Non-pigmented ciliary epithelial cell (primary cell): Measurements from ENCODE around the gene EVX1.

Experiments used
- DNase-seq: peaks from one replicate; pipeline ENCODE4 v3.0.0-alpha.2; 2010; ENCODE audit warnings: low read depth

The EVX1 gene

GRCh38 chr7:27205325-27206280, 37.0 kb upstream of the EVX1 start:
- no peak for DNase-seq

DNA sequence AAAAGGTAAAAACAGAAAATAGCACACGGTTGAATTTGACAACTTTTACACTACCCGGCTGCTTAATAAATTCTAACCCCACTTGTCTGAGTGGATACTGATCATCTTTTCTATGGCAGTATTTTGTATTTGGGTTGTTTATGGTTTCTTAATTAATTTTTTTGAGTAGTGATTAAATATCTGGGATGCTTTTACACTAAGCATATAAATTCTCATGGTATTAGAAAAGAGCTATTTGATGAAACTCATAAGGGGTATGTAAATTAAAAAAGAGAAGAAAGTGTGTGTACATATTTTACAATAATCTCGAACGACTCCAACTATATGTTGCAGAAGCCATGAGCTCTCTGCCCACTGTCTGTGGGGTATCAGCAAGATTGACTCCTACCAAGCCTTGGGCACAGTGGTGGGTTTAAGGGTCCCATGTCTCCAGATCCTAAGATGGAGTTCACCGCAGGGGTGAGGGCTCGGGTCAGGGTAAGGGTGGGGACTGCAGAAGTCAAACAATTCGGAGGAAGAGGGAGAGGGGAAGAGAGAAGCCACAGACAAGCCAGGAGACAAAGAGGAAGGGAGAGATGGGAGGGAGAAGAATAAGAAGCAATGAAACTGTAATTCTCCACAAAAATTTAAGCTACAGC, 35.1 kb upstream of the EVX1 start:
- no peak for DNase-seq

DNA sequence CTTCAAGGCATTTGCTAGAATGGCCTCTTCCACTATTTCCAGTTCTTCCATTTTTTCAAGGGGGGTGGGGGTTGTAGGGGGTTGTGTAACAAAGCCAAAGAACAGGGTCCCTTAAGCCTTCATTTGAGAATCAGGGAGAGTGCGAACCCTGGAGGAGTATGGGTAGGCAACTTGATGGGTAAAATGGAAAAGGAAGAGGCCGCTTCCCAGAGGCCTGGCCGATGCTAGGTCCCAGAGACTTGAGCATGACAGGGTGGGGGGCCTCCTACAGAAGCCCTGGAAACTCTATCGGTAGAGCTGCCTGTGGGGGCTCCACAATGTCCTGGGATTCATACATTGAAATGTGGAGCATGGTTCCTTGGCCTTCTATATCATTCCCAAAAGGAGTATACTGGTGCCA, 33.6 kb upstream of the EVX1 start:
- DNase-seq, result no peak

GRCh38 chr7:27209933-27210440, 32.6 kb upstream of the EVX1 start:
- DNase-seq, result no peak

GRCh38 chr7:27210441-27211083, 32.0 kb upstream of the EVX1 start:
- DNase-seq, result no peak

- DNase-seq, result no peak
Measured at GRCh38 chr7:27211084-27211446, 31.5 kb upstream of the EVX1 start.

DNA sequence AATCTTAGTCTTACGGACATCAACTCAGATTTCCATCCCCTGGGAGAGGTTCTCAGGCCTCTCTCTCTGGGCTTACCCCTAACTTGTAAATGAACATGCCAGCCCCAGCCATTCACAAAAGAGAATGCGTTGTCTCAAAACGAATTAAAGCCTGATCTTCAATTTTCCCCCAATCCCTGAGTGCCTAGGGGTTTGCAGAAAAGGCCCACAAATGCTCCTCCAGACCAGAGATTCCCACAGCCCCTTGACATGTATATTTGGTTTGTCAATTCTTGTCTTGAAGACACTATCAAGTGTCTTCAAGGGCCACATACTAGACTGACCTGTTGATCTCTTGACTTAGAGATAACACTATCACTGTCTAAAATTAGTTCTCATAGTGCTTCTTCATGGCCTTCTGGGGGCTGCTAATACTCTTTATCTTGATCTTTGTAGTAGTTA, 30.8 kb upstream of the EVX1 start:
- DNase-seq, result no peak

GRCh38 chr7:27212497-27213432, 29.8 kb upstream of the EVX1 start:
- DNase-seq, result no peak

- no peak for DNase-seq
Measured at GRCh38 chr7:27213433-27214238, 29.0 kb upstream of the EVX1 start.

- DNase-seq, result no peak
Measured at GRCh38 chr7:27214239-27214950, 28.2 kb upstream of the EVX1 start.

DNA sequence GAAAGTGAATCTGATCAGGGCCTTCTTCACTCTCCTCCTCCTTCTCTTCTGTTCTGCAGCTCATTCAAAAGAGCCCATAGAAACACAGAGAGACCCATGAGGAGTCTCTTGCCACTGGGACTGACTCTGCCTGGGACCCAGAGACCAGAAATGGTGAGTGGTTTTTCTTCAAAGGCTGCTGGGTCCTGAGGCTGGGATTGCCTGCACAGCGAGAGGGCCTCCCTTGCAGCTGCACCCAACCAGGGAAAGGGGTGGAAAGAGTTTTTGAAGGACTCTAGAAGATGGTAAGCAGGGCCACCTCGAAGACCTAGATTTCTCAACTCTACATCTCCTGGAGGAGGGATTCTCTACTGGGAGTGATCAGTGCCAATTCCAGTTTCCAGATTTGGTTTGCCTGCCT, 27.2 kb upstream of the EVX1 start:
- DNase-seq, result no peak

DNA sequence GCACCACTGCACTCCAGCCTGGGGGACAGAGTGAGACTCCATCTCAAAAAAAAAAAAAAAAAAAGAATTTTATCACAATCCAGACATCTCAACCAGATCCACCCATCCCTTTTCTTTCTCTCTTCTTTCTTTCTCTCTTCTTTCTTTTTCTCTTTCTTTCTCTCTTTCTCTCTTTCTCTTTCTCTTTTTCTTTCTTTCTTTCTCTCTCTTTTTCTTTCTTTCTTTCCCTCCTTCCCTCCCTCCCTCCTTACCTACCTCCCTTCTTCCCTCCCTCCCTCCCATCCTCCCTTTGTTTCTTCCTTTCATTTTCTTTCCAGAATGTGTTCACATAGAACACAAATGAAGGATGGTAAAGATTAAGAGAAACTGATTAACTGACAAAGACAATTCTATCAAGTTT, 24.7 kb upstream of the EVX1 start:
- no peak for DNase-seq

DNA sequence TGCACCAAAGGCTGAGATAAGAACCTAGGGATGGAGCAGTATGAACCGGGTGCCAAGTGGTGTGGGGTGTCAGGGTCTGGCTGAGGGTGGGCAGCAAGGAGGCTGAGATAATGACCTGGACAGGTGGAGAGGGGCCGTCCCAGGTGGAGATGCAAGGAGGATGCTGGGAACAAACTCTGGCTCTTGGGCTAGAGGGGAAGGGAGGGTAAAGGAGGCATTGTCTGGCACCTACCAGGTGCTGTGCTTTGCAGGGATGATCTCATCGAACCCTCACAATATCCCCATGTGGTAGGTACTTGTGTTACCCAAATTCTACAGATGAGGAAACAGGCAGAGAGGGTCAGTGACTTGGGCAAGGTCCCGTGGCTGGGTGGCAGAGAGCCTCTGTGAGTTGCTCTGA, 22.8 kb upstream of the EVX1 start:
- no peak for DNase-seq

- no peak for DNase-seq
Measured at GRCh38 chr7:27220440-27220955, 22.1 kb upstream of the EVX1 start.

GRCh38 chr7:27221201-27221797, 21.3 kb upstream of the EVX1 start:
- DNase-seq, result no peak

- no peak for DNase-seq
Measured at GRCh38 chr7:27223941-27224575, 18.5 kb upstream of the EVX1 start.

- no peak for DNase-seq
Measured at GRCh38 chr7:27224983-27225934, 17.3 kb upstream of the EVX1 start.

- DNase-seq, result no peak
Measured at GRCh38 chr7:27229448-27229847, 13.2 kb upstream of the EVX1 start.
